HG03439 (cell line): ENCODE measurements around the gene FSTL5.

Source experiments
- ATAC-seq: cut with Tn5 transposase; IDR thresholded peaks from one replicate; pipeline ENCODE4 v1.9.1; 2021; ENCODE audit warnings: mild to moderate bottlenecking, moderate library complexity; ENCODE audit not compliant: unreplicated experiment

FSTL5 gene

GRCh38 chr4:161359491-161359890 lies 804.3 kb downstream of the FSTL5 start:
- no peak for ATAC-seq

- no peak for ATAC-seq
Observed at GRCh38 chr4:161356351-161356750, 807.4 kb downstream of the FSTL5 start.

GRCh38 chr4:161350946-161351345 lies 812.9 kb downstream of the FSTL5 start:
- no peak for ATAC-seq

GRCh38 chr4:161345741-161346140 lies 818.1 kb downstream of the FSTL5 start:
- ATAC-seq: no peak

- ATAC-seq: no peak
Observed at GRCh38 chr4:161343569-161343950, 820.2 kb downstream of the FSTL5 start.

GRCh38 chr4:161342881-161343568 lies 820.8 kb downstream of the FSTL5 start:
- no peak for ATAC-seq

- ATAC-seq: no peak
Observed at GRCh38 chr4:161336621-161337020, 827.2 kb downstream of the FSTL5 start.

GRCh38 chr4:161336016-161336530 lies 827.7 kb downstream of the FSTL5 start:
- no peak for ATAC-seq
